ENCODE measurements around the gene OR52L1.
"Not testable (repeated sequence)": the region's sequence is repeated elsewhere in the genome, so short reads cannot be mapped to it uniquely, and the experiment has no call there.

OR52L1 gene

DNA sequence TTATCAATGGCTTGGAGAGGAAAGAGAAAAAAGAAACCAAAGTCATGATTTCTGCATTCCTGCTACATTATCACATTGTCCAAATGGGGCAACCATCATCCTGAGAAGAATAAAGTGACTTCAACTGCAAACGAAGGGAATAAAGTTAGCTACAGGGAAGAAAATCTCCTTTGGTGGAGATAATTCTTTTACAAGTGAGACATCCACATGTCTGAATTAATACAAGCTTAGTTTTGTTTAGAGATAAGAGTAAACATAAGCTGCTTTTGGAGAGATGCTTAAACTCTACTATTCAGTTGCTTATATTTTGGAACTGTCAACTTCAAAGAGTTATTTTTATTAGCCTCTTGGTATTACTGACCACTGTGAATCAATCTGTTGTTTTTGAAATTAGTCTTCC, at the start of gene OR52L1:
Gene OR52L1, minus strand, starts transcription at position 101 of the 400 bp plus-strand sequence. Its CDS starts 55 bp downstream, at position 46.
- no peak for DNase-seq (ENCODE audit: extremely low read depth in 1 of 2, low read depth in 1 of 2)

DNA sequence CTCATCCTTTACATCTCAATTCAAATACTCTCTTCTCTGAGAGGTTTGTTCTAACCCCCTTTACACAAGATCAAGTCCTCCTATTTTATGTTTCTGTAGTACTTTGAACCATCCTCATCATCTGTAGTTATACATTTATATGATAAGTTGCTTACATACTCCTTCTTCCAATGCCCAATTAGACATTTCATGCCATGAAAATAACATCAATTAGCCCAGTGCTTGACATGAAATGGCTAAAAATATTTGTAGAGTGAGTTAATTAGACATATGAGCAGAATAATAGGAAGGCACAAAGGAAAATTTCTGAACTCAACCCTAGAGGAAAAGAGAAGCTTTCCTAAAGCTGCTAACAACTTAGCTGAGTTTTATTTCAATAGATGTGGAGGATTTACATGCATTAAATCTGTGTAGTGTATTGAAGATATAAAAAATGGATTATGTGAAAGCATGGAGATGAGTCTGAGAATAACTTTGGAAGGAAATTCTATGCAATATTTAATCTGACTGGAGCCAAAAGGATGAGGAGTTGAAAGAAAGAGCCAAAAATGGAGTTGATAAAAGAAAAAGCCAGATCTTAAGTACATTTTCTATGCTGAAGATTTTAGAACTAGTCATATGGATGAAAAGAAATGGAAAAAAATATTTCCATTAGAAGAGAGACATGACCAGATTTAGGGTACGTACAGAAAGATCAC, 44.1 kb upstream of the OR52L1 start, which contains the start of gene OR56A1:
Gene OR56A1, minus strand, starts transcription at position 51 of the 698 bp plus-strand sequence. CDS start 3,066 bp downstream, outside the sequence.
- no peak for DNase-seq (ENCODE audit: extremely low read depth in 1 of 2, low read depth in 1 of 2)

DNA sequence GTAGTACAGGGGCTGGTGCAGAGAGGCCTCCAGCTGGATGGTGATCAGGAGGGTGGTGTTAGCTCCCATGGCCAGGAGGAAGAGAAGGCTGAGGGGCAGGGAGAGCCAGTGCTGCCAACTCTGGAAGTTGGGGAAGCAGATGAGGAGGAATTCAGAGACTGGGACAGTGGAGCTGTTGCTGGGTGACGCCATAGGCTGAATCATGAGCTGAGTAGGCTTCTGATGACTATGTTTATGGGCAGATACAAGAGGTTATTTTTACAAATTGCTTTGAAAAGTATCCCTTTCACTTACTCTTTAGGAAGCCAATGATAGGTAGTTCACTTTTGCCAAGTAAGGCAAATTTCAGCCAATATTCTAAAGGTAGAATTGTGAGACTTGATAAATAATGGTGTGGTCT, 40.7 kb upstream of the OR52L1 start:
- no peak for DNase-seq (ENCODE audit: extremely low read depth in 1 of 2, low read depth in 1 of 2)

DNA sequence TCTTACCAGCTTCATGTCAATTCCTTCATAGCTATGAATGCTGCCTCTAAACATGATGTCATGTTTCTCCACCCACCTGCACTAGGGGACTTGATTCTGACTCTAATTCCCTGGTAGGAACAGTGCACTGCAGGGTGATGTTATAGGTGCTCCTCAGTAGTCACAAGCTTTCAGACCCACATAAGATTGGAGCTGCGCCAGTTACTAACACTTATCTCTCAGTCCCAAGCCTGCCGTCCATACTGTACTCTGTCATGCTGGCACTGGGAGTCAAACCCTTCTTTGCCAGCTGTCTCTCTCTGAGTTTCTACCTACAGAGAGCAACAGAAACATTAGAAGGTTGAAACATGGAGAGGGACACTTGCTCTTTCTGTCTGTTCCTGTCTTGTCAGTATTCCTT, 38.3 kb upstream of the OR52L1 start:
- DNase-seq (ENCODE audit: extremely low read depth in 1 of 2, low read depth in 1 of 2), result no peak

DNA sequence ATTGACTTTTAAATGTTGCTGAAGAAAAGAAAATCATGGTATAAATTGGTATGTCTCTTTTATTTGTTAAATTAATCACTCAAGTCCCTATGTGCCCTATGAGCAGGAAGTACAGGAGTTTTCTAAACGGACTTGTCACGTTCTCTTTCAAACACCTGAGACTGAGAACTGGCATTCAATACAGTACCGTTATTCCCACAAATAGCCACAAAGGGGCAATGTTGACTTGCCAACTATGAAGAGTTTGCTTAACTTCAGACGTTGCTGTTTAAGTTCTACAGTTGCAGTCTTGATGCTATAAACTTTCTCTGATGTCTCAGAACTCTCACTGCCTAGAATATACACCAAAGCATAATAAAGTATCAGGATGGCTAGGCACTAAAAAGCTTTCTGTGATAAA, 36.2 kb upstream of the OR52L1 start:
- DNase-seq (ENCODE audit: extremely low read depth in 1 of 2, low read depth in 1 of 2), result no peak

DNA sequence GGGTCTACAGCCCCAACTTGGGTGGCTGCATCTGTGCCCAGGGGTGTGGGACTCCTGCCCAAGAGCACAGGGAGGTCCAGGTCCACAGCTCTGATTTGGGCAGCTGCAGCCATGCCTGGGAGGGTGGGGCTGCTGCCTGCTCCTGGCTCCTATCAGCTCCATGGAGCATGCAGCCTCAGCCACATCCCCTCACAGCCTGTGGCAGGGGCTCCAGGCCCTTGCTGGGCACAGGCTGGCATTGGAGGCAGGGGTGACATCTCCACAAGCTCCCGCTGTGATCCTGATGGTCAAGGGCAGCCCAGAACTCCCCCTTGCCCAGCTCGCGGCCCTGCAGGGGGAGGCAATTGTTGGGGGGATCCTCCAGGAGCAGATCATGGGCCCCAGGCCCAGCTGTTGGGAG, 26.3 kb upstream of the OR52L1 start:
- no peak for DNase-seq (ENCODE audit: extremely low read depth in 1 of 2, low read depth in 1 of 2)

DNA sequence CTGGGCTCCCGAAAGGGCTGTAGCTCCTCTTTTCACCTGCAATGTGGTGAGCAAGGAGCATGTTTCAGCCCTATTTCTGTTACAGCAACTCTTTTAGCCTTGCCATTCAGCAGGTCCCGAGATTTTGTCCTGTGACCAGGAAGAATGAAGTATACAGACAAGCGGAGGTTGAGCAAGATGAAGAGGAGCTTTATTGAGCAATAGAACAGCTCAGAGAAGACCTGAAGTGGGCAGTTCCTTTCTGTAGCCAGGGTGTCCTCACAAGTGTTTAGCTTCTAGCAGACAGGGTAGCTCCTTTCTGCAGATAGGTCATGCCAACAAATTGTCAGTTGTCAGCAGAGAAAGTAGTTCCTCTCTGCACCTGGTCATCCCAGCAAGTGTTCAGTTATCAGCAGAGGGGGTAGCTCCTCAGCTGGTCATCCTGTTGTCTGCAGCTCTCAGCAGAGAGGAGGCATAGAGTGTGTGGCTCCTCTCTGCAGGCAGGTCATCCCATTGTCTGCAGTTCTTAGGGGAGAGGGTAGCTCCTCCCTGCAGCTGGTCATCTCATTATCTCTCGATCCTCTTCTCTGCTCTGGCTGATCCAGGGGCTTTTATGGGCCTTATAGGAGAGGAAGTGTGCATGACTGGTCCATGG, 25.4 kb upstream of the OR52L1 start:
- DNase-seq (ENCODE audit: extremely low read depth in 1 of 2, low read depth in 1 of 2), result no peak

DNA sequence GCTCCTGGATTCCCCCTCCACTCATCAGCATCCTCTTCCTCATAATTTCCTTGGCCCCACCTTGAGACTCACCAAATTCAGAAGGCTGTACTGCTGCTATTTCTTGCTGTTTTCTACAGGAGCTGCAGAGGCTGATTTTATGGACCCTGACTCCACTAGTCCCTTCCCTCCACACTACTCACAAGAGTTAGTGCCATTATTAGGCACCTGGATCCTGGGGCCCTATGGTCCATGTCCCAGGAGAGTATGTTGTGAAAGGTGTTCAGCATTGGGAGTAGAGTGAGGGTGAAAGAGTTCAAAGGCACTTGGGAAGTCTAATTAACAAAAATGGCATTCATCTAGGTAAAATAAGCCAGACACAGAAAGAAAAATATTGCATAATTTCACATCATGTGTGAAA, 20.1 kb upstream of the OR52L1 start, which contains the start of gene OR56A4:
Gene OR56A4, minus strand, starts transcription at position 101 of the 400 bp plus-strand sequence. CDS start 3,954 bp downstream, outside the sequence.
- DNase-seq (ENCODE audit: extremely low read depth in 1 of 2, low read depth in 1 of 2), result no peak

DNA sequence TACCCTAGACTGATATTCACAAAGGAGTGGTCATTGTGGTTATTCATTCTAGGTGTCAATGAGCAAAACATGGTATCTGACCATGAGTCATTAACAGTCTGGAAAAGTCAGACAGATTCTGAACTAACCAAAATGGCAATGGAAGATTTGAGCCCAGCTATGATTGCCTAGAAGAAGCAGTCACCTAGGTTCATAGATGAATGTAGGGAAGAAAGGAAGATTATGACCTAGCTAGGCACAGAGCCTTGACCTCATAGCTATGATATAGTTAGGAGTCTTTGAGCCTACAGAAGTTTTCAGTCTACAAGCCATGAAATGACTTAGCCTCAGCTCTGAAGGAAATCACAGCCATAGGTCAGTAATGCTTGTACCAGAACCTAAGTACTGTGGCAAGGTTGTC, 19.6 kb upstream of the OR52L1 start:
- DNase-seq (ENCODE audit: extremely low read depth in 1 of 2, low read depth in 1 of 2), result no peak

DNA sequence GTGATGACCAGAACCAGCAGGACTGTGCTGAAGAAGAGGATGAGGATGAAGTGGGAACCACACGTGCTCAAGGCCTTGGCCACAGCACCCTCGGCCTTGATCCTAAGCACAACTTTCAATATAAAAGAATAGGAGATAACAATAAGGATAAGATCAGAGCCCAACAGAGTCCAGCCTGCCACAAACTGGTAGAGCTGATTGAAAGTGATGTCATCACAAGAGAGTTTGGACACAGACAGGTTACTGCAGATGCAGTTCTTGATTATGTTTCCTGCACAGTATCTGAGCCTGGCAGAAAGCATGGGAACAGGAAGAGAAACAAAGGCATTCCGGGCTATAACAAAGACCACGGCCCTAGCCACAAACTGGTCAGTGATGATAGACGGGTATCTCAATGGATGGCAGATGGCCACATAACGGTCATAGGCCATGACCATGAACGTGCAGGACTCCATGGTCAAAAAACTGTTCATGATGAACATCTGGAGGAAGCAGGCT, 15.5 kb upstream of the OR52L1 start:
- DNase-seq (ENCODE audit: extremely low read depth in 1 of 2, low read depth in 1 of 2), result no peak

DNA sequence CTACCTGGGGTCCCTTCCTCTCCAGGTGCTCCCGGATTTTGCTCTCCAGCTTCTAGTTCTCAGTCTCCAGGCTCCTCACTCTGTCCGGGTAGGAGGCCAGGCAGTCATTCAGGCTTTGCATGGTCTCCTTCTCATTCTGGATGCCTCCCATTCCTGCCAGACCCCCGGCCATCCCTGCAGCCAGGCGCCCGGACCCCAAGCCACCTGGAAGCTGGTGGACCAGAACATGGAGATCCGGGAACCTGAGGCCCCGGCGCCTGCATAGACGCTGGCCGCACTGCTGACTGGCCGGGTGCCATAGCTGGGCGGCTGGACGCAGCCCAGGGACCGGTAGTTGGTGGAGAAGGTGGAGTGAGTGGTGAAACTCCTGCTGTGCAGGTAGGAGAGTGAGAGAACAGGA, 8.0 kb upstream of the OR52L1 start:
- DNase-seq (ENCODE audit: extremely low read depth in 1 of 2, low read depth in 1 of 2), result no peak

DNA sequence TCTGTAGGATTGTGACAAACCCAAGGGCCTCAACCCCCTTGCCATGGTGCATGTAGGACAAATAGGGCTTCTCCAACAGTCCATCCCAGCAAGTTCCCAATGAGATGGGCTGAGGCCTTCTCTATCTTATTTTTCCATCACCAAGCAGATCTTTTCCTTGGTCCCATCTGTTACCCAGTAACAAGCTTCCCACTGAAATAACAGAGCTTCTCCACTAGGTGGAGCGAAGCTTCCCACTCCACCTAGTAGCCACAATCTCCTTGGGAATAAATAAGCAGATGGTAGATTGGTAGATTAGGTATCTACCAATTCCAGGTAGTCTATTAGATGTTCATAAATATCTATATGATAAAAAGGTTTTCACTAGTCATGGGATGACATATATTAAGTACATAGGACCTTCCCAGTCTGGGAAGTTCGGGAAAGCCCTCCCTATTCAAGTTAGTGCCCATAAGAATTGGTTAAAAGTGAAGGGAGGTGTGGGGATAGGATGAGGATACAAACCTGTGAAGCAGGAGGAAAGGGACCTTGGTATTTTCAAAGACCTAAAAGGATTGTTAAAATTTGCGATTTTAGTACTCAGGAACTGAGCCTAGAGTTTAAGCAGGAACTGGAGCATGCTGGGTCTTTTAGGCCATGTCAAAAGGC, 5.9 kb upstream of the OR52L1 start:
- DNase-seq (ENCODE audit: extremely low read depth in 1 of 2, low read depth in 1 of 2), result no peak

DNA sequence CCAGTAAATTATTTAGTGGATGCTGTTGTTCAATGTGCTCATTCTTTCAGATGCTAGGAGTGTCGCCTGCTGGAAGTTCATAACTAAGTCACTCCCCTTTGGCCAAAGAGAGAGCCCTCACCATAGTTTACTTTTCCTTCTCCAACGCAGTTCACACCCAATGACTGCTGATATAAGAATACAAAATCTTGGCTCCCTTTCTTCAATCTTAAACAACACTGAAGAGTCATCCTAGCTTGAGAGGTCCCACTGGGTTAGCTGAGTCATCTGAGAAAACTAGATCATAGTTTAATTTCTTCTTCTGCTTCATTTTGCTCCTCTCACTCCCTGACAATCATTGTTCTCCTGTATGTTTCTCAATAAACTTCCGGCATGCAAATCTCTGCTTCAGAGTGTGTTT, 5.4 kb upstream of the OR52L1 start:
- DNase-seq (ENCODE audit: extremely low read depth in 1 of 2, low read depth in 1 of 2), result no peak

DNA sequence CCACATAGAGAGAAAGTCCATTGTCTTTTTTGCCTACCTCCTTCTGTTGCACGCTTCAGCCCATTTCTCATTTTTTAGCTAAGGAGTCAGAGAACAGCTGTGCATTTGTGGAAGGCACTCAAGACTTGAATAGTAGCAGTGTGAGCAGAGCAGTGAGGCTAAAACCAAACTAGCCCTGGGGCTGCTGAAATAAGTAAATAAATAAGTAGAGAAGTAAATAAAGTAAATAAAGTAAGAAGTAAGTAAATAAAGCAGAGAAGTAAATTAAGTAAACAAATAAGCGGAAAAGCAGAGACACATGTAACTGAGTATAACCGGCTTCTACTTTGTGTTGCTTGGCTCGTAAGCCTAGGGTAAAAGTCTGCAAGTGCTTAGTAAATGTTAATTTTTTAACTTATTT, 2.4 kb upstream of the OR52L1 start:
- no peak for DNase-seq (ENCODE audit: extremely low read depth in 1 of 2, low read depth in 1 of 2)

DNA sequence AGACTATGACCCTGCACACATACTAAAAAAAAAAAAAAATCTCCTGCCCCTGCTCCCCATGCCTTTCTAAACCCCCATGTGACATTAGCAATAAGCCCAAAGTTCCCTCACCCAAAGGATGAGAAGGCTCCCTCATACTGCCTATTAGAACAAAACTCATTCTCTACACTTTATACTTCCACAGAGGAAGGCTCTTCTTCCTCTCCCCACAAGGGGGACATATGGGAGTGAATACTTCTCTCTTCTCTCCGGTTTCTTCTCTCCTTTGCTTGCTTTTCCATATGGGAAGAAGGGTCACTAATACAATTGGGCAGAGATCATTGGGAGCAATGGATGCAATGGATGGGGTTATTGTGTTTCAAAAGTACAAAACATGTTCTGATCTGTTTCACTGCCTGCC, 3.3 kb downstream of the OR52L1 start:
- DNase-seq (ENCODE audit: extremely low read depth in 1 of 2, low read depth in 1 of 2), result no peak

DNA sequence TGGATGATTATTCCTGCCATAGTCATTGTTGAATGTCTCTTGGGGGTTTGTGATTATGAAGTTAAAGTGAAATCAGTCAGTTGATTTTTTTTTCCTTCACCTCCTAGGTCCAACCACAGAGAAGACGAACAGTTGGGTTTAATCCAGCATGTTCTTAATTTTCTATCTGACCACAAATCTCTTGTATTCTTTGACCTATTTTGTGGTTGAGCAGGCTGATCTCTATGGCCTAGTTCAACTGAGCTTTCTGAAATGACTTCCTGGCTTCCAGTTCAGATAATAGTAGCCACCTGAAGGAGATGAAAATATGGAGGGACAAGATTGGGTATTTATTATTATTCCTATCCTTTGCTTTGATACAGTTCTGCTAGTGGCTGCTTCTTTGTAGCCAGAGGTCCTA, 13.3 kb downstream of the OR52L1 start:
- no peak for DNase-seq (ENCODE audit: extremely low read depth in 1 of 2, low read depth in 1 of 2)

DNA sequence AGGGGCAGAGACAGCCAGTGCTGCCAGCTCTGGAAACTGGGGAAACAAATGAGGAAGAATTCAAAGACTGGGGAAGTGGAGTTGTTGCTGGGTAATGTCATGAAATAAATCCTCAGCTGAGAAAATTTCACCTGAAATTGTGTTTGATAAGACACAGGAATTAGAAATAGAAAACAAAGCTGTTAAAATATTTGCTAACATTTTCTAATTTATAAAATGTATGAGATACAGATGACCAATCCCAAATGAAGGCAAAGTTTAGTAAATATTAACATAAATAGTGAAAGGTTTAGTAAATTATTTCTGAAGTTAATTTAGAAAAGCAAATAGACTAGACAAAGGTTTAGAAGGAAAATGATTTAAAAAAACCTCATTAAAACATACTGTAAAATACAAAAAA, 18.4 kb downstream of the OR52L1 start, which contains the start of gene OR56A5:
Gene OR56A5, minus strand, starts transcription at position 101 of the 400 bp plus-strand sequence. Its CDS starts 0 bp downstream, at position 101.
- no peak for DNase-seq (ENCODE audit: extremely low read depth in 1 of 2, low read depth in 1 of 2)

DNA sequence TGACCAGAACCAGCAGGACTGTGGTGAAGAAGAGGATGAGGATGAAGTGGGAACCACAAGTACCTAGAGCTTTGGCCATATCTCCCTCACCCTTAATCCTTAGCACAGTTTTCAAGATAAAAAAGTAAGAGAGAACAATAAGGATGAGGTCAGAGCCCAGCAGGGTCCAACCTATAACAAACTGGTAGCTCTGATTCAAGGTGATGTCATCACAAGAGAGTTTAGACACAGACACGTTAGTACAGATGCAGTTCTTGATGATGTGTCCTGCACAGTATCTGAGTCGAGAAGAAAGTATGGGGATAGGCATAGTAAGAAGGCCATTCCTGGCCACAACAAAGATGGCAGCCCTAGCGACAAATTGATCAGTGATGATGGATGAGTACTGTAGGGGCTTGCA, 19.1 kb downstream of the OR52L1 start:
- DNase-seq (ENCODE audit: extremely low read depth in 1 of 2, low read depth in 1 of 2), result no peak

DNA sequence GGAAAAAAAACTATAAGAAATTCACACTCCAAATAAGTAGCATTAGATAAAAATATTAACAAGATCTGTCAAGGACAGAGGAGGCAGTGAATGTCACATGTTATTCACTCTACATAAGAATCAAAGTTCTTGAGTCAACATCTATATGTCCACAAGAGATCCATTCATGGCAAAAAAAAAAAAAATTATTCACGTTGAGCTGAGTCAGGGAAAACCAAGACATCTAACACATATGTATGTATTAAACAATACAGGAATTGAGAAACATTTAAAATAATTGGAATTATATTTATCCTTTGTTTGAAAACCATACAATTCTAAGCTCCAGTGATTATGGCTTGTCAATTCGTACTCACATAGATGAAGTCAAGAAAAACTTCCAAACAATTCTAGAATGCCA, 19.8 kb downstream of the OR52L1 start:
- no peak for DNase-seq (ENCODE audit: extremely low read depth in 1 of 2, low read depth in 1 of 2)

DNA sequence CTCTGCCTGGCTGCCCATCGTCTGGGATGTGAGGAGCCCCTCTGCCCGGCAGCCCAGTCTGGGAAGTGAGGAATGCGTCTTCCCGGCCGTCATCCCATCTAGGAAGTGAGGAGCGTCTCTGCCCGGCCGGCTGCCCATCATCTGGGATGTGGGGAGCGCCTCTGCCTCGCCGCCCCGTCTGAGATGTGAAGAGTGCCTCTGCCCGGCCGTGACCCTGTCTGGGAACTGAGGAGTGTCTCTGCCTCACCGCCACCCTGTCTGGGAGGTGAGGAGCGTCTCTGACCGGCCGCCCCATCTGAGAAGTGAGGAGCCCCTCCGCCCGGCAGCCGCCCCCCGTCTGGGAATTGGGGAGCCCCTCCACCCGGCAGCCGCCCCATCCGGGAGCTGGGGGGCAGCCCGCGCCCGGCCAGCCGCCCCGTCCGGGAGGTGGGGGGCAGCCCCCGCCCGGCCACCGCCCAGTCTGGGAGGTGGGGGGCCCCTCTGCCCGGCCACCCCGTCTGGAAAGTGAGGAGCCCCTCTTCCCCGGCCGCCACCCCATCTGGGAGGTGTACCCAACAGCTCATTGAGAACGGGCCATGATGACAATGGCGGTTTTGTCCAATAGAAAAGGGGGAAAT, 26.0 kb downstream of the OR52L1 start:
- not testable (repeated sequence) for DNase-seq (ENCODE audit: extremely low read depth in 1 of 2, low read depth in 1 of 2)

DNA sequence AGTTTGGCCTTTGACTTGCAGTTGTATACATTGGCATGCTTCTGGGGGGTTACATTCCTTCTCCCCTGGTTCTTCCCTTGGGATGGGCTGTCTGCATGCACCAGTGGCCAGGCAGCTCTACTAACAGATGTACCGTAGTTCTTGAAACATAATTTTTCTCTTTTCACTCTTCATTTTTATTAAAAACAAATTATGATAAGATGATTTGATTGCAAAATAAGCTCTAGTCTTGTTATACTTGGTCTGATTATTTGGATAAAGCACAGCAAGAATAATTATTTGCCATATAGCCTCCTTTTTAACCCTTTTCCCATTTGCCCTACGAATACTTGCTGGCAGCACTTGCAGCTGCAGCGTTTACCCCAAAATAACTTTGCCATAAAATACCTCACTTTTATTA, 31.2 kb downstream of the OR52L1 start:
- DNase-seq (ENCODE audit: extremely low read depth in 1 of 2, low read depth in 1 of 2), result no peak

All from activated CD8-positive, alpha-beta memory T cell treated with anti-CD3 and anti-CD28 coated beads for 1 hour (primary cell).